NCI-H1105 (cell line): ENCODE data around the gene ARHGDIA.

Experiments used
- DNase-seq: peaks from one replicate; lab custom pipeline; 2025; lab: John Stamatoyannopoulos, UW

Gene ARHGDIA

GRCh38 chr17:81822996-81823819 lies 47.9 kb downstream of the ARHGDIA start:
- DNase-seq, result no peak

GRCh38 chr17:81822312-81822637 lies 48.9 kb downstream of the ARHGDIA start:
- no peak for DNase-seq

GRCh38 chr17:81821603-81822311 lies 49.4 kb downstream of the ARHGDIA start:
- no peak for DNase-seq

GRCh38 chr17:81821147-81821546 lies 50.0 kb downstream of the ARHGDIA start:
- no peak for DNase-seq

- no peak for DNase-seq
Measured at GRCh38 chr17:81819708-81820107, 51.4 kb downstream of the ARHGDIA start.

GRCh38 chr17:81817758-81818147 lies 53.4 kb downstream of the ARHGDIA start:
- no peak for DNase-seq
